IPS-18a (cell line): Measurements from ENCODE around the gene INSL4.

ENCODE experiments used
- H3K27ac ChIP-seq: one replicate; pipeline ENCODE4 v1.5.1; 2013; ENCODE audit warnings: low read length
- H3K27me3 ChIP-seq: one replicate; pipeline ENCODE4 v1.6.1; 2013; ENCODE audit warnings: mild to moderate bottlenecking, low read length; ENCODE audit not compliant: control insufficient read depth, insufficient read depth
- H3K36me3 ChIP-seq: one replicate; pipeline ENCODE4 v1.6.1; 2013; ENCODE audit warnings: low read depth, low read length; ENCODE audit not compliant: control insufficient read depth
- H3K4me1 ChIP-seq: one replicate; pipeline ENCODE4 v1.6.1; 2013; ENCODE audit warnings: low read depth, low read length; ENCODE audit not compliant: control insufficient read depth
- H3K4me3 ChIP-seq: one replicate; pipeline ENCODE4 v1.5.1; 2013; ENCODE audit warnings: low read length
- H3K9ac ChIP-seq: one replicate; pipeline ENCODE4 v1.6.1; 2013; ENCODE audit warnings: mild to moderate bottlenecking, low read length, moderate library complexity
- H3K9me3 ChIP-seq: one replicate; pipeline ENCODE4 v1.6.1; 2013; ENCODE audit warnings: low read depth, low read length; ENCODE audit not compliant: control insufficient read depth

INSL4 gene

DNA sequence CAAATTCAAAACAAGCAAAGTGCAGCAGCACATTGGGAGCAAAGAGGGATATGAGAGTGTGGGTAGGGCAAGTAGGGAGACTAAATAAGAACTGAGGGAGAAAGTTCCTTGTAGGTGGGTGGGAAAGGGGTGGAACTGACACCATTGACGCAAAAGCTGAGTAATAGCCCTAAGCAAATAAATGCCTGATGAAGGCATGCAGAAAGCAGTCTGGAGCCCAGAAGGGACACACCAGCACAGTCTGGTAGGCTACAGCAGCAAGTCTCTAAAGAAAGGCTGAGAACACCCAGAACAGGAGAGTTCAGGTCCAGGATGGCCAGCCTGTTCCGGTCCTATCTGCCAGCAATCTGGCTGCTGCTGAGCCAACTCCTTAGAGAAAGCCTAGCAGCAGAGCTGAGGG, at the start of gene INSL4:
TSS of gene INSL4 (plus strand) at position 208 of the 400 bp plus-strand sequence. CDS start at position 313, 105 bp downstream.
- Histone ChIP-seq H3K4me3 (no peak within 1 kb of the TSS), H3K4me1 (no peaks in the 10 kb centered on the region), H3K27ac (no peak within 1 kb of the TSS), H3K36me3 (no peaks in the 10 kb centered on the region), H3K9me3 (no peaks in the 10 kb centered on the region), H3K27me3 (no peaks in the 10 kb centered on the region), H3K9ac (no peak within 1 kb of the TSS)

DNA sequence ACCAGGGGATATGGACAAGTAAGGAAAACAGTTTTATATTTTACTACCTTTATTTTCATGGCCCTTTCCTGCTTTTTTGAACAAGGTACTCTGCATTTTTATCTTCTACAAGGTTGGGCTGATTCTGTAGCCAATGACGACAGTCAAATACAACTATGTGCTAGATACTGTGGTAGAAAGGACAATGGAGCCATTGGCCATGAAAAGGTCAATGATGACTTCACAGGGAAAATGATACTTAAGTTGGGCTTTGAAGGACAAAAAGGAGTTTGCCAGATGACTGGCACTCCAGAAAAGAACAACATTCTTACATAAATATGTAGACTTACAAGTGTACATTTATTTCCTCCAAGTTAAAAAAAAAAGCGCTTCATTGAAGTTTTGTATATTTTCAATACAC, 46.4 kb upstream of the INSL4 start:
- no peak overlapping the region for H3K27ac ChIP-seq
- H3K4me3 ChIP-seq = no peak overlapping the region
- no peak overlapping the region for H3K9ac ChIP-seq
- H3K4me1 ChIP-seq = no peaks in the 10 kb centered on the region
- no peaks in the 10 kb centered on the region for H3K9me3 ChIP-seq
- H3K36me3 ChIP-seq = no peaks in the 10 kb centered on the region
- no peaks in the 10 kb centered on the region for H3K27me3 ChIP-seq

DNA sequence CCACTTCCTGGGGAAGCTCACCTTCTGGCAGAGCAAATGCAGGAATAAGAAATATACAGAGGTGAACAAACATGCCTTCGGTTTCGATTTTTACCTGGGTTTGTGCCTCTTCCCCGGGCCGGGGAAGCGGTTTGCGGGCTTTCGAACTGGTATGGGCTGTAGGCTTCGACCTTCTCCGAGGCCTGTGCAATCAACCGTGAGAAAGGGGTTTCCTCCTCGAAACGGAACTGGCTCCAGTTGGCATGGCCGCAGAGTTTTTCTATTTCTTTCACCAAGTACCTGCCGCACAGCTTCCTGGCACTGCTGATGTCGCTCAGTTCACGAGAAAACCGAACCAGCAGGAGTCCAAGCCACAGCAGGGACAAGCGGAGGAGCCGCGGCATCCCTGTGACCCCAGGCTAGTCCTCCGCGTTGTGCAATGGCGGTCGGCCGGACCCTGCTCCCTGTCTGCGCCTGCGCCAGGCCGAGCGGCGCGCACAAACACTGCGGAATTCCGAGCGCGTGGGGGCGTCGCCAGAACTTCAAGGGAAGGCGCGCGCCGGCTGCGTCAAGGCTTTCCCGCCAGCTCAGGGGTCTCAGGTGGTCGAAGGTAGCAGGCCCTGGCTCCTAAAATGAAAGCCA, 45.9 kb upstream of the INSL4 start, which contains the start of gene INSL6:
TSS of gene INSL6 (minus strand) at position 420 of the 621 bp plus-strand sequence. CDS start at position 383, 37 bp downstream.
- Histone ChIP-seq H3K4me3 (no peak within 1 kb of the TSS), H3K4me1 (no peaks in the 10 kb centered on the region), H3K36me3 (no peaks in the 10 kb centered on the region), H3K27ac (no peak within 1 kb of the TSS), H3K9me3 (no peaks in the 10 kb centered on the region), H3K9ac (no peak within 1 kb of the TSS), H3K27me3 (no peaks in the 10 kb centered on the region)

DNA sequence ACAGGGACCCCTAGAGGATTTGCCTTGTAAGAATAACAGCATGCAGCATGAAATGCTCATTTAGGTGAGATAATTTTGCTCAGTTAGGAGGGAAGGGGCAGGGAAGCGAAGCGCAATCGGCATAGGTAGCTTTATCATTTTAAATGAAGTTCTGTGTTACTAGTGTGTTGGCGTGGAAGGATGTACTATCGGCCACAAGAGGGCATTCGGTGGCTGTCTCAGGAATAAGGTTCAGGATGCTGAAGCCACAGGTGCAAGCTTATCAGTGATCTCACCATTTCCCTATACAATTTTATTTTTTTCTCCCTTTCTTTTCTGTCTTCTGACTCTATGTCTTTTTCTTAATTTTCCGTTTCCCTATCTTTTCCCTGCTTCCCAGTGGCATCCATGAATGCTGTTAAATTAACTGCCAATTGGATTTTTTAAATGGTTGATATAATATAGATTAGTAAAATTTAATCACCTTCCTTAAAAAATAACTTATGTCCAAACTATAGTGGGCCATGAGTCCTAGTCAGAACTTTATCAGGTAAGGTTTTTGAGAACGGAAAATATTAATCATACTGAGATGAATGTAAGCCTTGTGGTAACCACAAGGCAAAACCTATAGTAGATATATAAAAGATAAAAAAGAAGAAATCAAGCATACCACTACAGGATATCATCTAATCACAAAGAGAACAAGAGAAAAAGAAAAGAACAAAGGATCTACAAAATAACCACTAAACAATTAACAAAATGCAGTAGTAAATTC, 44.6 kb upstream of the INSL4 start:
- Histone ChIP-seq H3K27ac (no peak overlapping the region), H3K4me3 (no peak overlapping the region), H3K9me3 (no peaks in the 10 kb centered on the region), H3K36me3 (no peaks in the 10 kb centered on the region), H3K9ac (no peak overlapping the region), H3K27me3 (no peaks in the 10 kb centered on the region), H3K4me1 (no peaks in the 10 kb centered on the region)

DNA sequence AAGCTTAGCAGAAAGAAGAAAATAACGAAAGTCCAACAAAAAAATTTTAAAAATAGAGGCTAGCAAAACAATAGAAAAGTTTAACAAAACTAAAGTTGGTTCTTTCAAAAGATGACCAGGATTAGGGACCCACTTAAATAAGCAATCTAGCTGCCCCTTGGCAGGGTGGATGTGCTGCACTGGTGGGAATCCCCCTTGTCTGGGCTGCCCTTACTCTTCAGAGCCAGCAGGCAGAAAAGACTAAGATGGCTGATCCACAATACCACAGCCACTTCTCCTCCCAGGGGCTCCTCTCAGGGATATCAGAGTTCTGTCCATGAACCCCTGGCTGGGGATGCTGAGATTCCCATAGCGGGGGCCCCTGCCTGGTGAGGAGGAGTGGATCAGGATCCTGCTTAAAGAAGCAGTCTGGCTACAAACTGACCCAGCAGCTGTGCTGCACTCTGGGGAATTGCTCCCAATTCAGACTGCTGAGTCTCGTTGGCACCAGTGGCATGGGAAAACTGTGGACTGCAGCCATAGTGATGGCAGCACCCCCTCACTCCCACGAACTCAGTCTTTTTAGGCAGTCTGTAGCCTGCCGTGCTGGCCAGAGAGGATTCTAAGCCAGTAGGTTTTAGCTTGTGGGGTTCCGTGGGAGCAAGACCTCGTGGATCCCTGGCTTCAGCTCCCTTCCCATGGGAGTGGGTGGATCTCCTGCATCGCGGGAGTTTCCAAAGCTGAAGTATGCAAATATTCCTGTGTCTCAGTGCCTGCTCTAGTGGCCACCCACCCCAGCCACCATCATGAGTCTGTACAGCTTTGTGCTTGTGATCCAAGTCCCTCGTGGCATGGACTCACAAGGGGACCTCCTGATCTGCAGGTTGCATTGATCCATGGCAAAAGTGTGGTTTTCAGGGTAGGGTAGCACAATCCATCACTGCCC, 42.9 kb upstream of the INSL4 start:
- Histone ChIP-seq H3K36me3 (no peaks in the 10 kb centered on the region), H3K4me1 (no peaks in the 10 kb centered on the region), H3K27me3 (no peaks in the 10 kb centered on the region), H3K9ac (no peak overlapping the region), H3K27ac (no peak overlapping the region), H3K9me3 (no peaks in the 10 kb centered on the region), H3K4me3 (no peak overlapping the region)

DNA sequence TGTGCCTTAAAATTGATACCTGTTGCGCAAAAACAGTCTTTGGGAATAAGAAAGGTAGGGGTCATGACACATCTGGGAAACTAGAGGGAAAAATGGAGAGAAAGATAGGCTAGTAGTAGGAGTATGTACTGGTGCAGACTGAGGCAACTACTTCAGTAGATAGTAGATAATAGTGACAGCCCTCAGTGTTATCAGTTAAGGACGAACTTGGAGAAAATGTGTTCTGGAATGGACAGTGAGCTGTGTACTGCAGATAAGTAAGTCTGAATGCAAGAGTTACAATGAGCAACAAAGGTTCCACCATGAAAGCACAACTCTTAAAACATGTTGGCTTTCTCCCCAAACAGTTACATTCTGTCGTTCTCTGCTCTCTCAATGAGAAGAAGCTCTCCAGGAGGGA, 39.2 kb upstream of the INSL4 start:
- Histone ChIP-seq H3K4me1 (no peaks in the 10 kb centered on the region), H3K4me3 (no peak overlapping the region), H3K36me3 (no peaks in the 10 kb centered on the region), H3K9ac (no peak overlapping the region), H3K27me3 (no peaks in the 10 kb centered on the region), H3K27ac (no peak overlapping the region), H3K9me3 (no peaks in the 10 kb centered on the region)

DNA sequence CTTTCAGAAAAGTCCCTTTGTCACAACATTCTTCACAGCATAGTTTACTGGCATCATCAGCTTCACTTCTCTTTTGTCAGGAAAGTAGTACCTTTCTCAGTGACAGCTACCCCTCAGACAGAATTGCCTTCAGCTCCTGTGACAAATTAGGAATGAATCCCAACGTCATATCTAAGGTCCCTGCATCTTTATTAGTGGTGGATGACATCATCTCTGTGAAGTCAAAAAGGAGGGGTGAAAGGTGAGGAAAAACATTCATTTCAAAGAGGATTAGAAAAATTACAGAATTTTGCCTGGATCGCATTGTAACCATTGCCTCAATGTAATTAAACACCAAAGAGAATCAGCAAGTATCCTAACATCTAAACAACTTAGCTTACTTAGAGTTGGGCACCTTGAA, 37.9 kb upstream of the INSL4 start:
- Histone ChIP-seq H3K4me1 (no peaks in the 10 kb centered on the region), H3K27ac (no peak overlapping the region), H3K4me3 (no peak overlapping the region), H3K36me3 (no peaks in the 10 kb centered on the region), H3K27me3 (no peaks in the 10 kb centered on the region), H3K9ac (no peak overlapping the region), H3K9me3 (no peaks in the 10 kb centered on the region)

DNA sequence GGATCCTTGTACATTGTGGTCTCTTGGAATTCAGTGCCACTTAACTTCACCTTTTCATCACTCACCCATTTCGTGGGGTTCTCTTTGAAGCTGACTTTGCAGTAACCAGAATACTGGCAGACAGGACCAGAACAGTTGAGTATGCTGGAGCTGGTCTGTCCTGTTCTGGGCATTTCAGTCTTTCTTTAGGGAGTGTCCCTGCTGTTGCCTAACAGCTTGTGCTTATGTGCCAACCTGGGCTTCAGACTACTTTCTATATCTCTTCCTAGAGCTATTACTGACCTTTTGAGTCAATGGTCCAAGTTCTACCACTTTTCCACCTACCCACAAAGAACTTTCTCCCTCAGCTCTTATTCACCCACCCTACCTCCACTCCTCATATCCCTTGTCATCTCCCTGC, 35.8 kb upstream of the INSL4 start:
- no peaks in the 10 kb centered on the region for H3K36me3 ChIP-seq

DNA sequence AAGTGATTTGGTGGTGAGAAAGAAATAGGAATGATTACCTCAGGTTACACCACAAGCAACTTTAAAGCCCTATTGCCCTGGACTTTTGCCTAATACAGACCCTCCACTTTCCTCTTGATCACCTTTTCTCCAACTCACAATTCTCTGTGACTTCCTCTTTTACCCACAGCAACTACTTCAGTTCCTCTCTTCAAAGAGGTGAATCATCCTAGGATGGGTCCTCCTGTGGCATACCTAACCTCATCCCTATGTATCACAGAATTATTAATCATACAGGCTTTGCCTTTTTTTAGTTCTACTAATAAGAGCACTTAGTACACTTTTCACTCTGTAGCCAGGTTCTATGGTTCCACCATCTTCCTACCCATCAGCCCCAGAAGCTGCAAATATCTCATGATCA, 26.1 kb upstream of the INSL4 start:
- Histone ChIP-seq H3K4me1 (no peaks in the 10 kb centered on the region), H3K36me3 (no peaks in the 10 kb centered on the region), H3K9ac (no peak overlapping the region), H3K4me3 (no peak overlapping the region), H3K27me3 (no peaks in the 10 kb centered on the region), H3K9me3 (no peaks in the 10 kb centered on the region), H3K27ac (no peak overlapping the region)

More for the DNA sequence above, 35.8 kb upstream of the INSL4 start:
- Histone ChIP-seq H3K9me3 (no peaks in the 10 kb centered on the region), H3K27me3 (no peaks in the 10 kb centered on the region), H3K4me3 (no peak overlapping the region), H3K27ac (no peak overlapping the region), H3K4me1 (no peaks in the 10 kb centered on the region), H3K9ac (no peak overlapping the region)

DNA sequence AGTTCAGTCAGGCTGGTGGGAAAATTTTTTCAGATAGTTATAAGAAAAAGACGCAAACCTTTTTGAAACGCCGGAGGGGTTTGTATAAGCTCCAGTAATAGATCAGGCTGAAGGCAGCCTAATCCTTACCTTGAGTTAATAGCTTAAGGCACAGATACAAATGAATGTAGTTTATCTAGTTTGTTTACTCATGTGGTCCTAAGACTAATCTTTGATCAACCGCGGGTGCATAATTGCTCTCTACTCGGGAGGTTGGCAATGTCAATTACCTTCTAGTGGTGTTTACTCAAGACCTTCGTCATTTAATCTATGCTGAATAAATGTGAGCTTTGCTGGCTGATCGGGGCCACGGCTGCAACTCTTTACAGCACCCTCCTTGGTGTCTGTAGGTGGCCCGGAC, 665 bp upstream of the INSL4 start:
- no peak overlapping the region for H3K4me3 ChIP-seq
- no peak overlapping the region for H3K27ac ChIP-seq
- no peak overlapping the region for H3K9ac ChIP-seq
- H3K27me3 ChIP-seq = no peaks in the 10 kb centered on the region
- H3K36me3 ChIP-seq = no peaks in the 10 kb centered on the region
- H3K4me1 ChIP-seq = no peaks in the 10 kb centered on the region
- H3K9me3 ChIP-seq = no peaks in the 10 kb centered on the region

DNA sequence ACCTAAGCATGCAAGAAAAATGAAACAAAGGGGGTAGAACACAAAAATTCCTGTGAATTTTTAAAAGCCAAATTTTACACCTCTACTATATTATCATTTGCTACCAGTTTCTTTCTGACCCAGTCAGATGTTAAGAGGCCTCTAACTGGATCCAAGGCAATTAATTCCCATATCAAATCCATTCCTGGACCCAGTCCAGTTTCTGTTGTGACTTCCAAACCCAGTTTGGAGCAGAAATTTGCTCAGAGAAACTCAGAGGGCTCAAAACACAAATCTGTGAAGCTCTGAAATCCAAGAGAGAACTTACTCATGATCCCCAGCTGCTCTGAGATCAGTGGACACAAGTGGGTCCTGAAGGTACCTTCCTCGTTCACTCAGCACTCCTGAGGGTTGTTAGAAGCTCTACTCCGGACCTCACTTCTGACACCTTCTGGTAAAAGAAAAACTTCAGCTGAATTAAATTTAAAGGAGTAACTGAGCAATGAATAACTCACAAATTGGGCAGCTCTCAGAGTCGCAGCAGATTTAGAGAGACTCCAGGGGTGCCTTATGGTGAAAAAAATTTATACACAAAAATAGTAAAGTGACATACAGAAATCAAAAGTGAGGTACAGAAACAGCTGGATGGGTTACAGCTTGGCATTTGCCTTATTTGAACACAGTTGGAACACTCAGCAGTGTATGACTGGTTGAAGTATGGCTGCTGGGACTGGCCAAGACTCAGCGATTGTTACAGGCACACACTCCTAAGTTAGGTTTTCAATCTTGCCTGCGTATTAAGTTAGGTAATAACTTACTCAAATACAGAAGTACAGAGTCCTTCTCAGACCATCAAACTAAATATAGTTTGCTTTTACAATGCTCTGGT, 32.4 kb downstream of the INSL4 start:
- Histone ChIP-seq H3K36me3 (no peaks in the 10 kb centered on the region), H3K27ac (no peak overlapping the region), H3K9me3 (no peaks in the 10 kb centered on the region), H3K9ac (no peak overlapping the region), H3K4me3 (no peak overlapping the region), H3K4me1 (peaks cover 6% of the 10 kb centered on the region), H3K27me3 (no peaks in the 10 kb centered on the region)
